ENCODE measurements around the gene TTLL9.
A peak's percentile ranks its signal among the peaks of the same experiment; 100 is the strongest.

The TTLL9 gene

GRCh38 chr20:31830406-31830981 lies 39.9 kb upstream of the TTLL9 start:
- H3K4me3 ChIP-seq (ENCODE audit: low read length), result no peak overlapping the region
- DNase-seq (ENCODE audit: low read depth), result no peak
- no peaks in the 10 kb centered on the region for H3K9me3 ChIP-seq (ENCODE audit: control insufficient read depth, low read length)
- no peaks in the 10 kb centered on the region for H3K36me3 ChIP-seq (ENCODE audit: control insufficient read depth, insufficient read depth, low read length, severe bottlenecking)
- H3K9ac ChIP-seq (ENCODE audit: low read length), result no peak overlapping the region
- H3K27me3 ChIP-seq (replicated peaks; ENCODE audit: control insufficient read depth, insufficient read depth, low read length), result peaks cover 79% of the 10 kb centered on the region
- H3K4me1 ChIP-seq (ENCODE audit: control insufficient read depth, insufficient read depth, low read length), result no peaks in the 10 kb centered on the region

- H3K9ac ChIP-seq (ENCODE audit: low read length), result no peak overlapping the region
- DNase-seq (ENCODE audit: low read depth), result no peak
- H3K4me1 ChIP-seq (ENCODE audit: control insufficient read depth, insufficient read depth, low read length), result peaks cover 5% of the 10 kb centered on the region
- no peaks in the 10 kb centered on the region for H3K36me3 ChIP-seq (ENCODE audit: control insufficient read depth, insufficient read depth, low read length, severe bottlenecking)
- no peak overlapping the region for H3K4me3 ChIP-seq (ENCODE audit: low read length)
- no peaks in the 10 kb centered on the region for H3K9me3 ChIP-seq (ENCODE audit: control insufficient read depth, low read length)
- peaks cover 76% of the 10 kb centered on the region for H3K27me3 ChIP-seq (replicated peaks; ENCODE audit: control insufficient read depth, insufficient read depth, low read length)
These were observed 39.2 kb upstream of the TTLL9 start for GRCh38 chr20:31831211-31831610.

GRCh38 chr20:31831771-31832306 lies 38.6 kb upstream of the TTLL9 start:
- no peak for DNase-seq (ENCODE audit: low read depth)
- Histone ChIP-seq H3K9ac (ENCODE audit: low read length) (no peak overlapping the region), H3K4me1 (ENCODE audit: control insufficient read depth, insufficient read depth, low read length) (peaks cover 11% of the 10 kb centered on the region), H3K36me3 (ENCODE audit: control insufficient read depth, insufficient read depth, low read length, severe bottlenecking) (no peaks in the 10 kb centered on the region), H3K27me3 (replicated peaks; ENCODE audit: control insufficient read depth, insufficient read depth, low read length) (peaks cover 70% of the 10 kb centered on the region), H3K4me3 (ENCODE audit: low read length) (no peak overlapping the region), H3K9me3 (ENCODE audit: control insufficient read depth, low read length) (no peaks in the 10 kb centered on the region)

GRCh38 chr20:31833130-31833930 lies 37.1 kb upstream of the TTLL9 start:
- DNase-seq (ENCODE audit: low read depth), result peak; percentile 61
- Histone ChIP-seq H3K9ac (ENCODE audit: low read length) (no peak overlapping the region), H3K27me3 (replicated peaks; ENCODE audit: control insufficient read depth, insufficient read depth, low read length) (peaks cover 61% of the 10 kb centered on the region), H3K4me1 (ENCODE audit: control insufficient read depth, insufficient read depth, low read length) (peaks cover 23% of the 10 kb centered on the region), H3K36me3 (ENCODE audit: control insufficient read depth, insufficient read depth, low read length, severe bottlenecking) (no peaks in the 10 kb centered on the region), H3K9me3 (ENCODE audit: control insufficient read depth, low read length) (no peaks in the 10 kb centered on the region), H3K4me3 (ENCODE audit: low read length) (no peak overlapping the region)

- DNase-seq (ENCODE audit: low read depth), result no peak
- no peak overlapping the region for H3K9ac ChIP-seq (ENCODE audit: low read length)
- H3K27me3 ChIP-seq (replicated peaks; ENCODE audit: control insufficient read depth, insufficient read depth, low read length), result peaks cover 55% of the 10 kb centered on the region
- H3K4me1 ChIP-seq (ENCODE audit: control insufficient read depth, insufficient read depth, low read length), result peaks cover 25% of the 10 kb centered on the region
- H3K36me3 ChIP-seq (ENCODE audit: control insufficient read depth, insufficient read depth, low read length, severe bottlenecking), result no peaks in the 10 kb centered on the region
- H3K9me3 ChIP-seq (ENCODE audit: control insufficient read depth, low read length), result no peaks in the 10 kb centered on the region
- H3K4me3 ChIP-seq (ENCODE audit: low read length), result no peak overlapping the region
These were observed 36.4 kb upstream of the TTLL9 start for GRCh38 chr20:31833931-31834521.

- H3K4me3 ChIP-seq (ENCODE audit: low read length), result no peak overlapping the region
- H3K27me3 ChIP-seq (replicated peaks; ENCODE audit: control insufficient read depth, insufficient read depth, low read length), result peaks cover 40% of the 10 kb centered on the region
- no peaks in the 10 kb centered on the region for H3K9me3 ChIP-seq (ENCODE audit: control insufficient read depth, low read length)
- H3K36me3 ChIP-seq (ENCODE audit: control insufficient read depth, insufficient read depth, low read length, severe bottlenecking), result no peaks in the 10 kb centered on the region
- peaks cover 25% of the 10 kb centered on the region for H3K4me1 ChIP-seq (ENCODE audit: control insufficient read depth, insufficient read depth, low read length)
- no peak overlapping the region for H3K9ac ChIP-seq (ENCODE audit: low read length)
- DNase-seq (ENCODE audit: low read depth), result no peak
These were observed 34.9 kb upstream of the TTLL9 start for GRCh38 chr20:31835554-31835953.

GRCh38 chr20:31835977-31836852 lies 34.2 kb upstream of the TTLL9 start:
- Histone ChIP-seq H3K27me3 (replicated peaks; ENCODE audit: control insufficient read depth, insufficient read depth, low read length) (peaks cover 37% of the 10 kb centered on the region), H3K9ac (ENCODE audit: low read length) (no peak overlapping the region), H3K36me3 (ENCODE audit: control insufficient read depth, insufficient read depth, low read length, severe bottlenecking) (no peaks in the 10 kb centered on the region), H3K9me3 (ENCODE audit: control insufficient read depth, low read length) (no peaks in the 10 kb centered on the region), H3K4me1 (ENCODE audit: control insufficient read depth, insufficient read depth, low read length) (peaks cover 25% of the 10 kb centered on the region), H3K4me3 (ENCODE audit: low read length) (no peak overlapping the region)
- DNase-seq (ENCODE audit: low read depth), result peak; percentile 87

GRCh38 chr20:31836853-31837608 lies 33.4 kb upstream of the TTLL9 start:
- Histone ChIP-seq H3K27me3 (replicated peaks; ENCODE audit: control insufficient read depth, insufficient read depth, low read length) (peaks cover 30% of the 10 kb centered on the region), H3K4me1 (ENCODE audit: control insufficient read depth, insufficient read depth, low read length) (peaks cover 29% of the 10 kb centered on the region), H3K9ac (ENCODE audit: low read length) (no peak overlapping the region), H3K36me3 (ENCODE audit: control insufficient read depth, insufficient read depth, low read length, severe bottlenecking) (no peaks in the 10 kb centered on the region), H3K4me3 (ENCODE audit: low read length) (no peak overlapping the region), H3K9me3 (ENCODE audit: control insufficient read depth, low read length) (no peaks in the 10 kb centered on the region)
- no peak for DNase-seq (ENCODE audit: low read depth)

- Histone ChIP-seq H3K27me3 (replicated peaks; ENCODE audit: control insufficient read depth, insufficient read depth, low read length) (peaks cover 25% of the 10 kb centered on the region), H3K36me3 (ENCODE audit: control insufficient read depth, insufficient read depth, low read length, severe bottlenecking) (no peaks in the 10 kb centered on the region), H3K4me1 (ENCODE audit: control insufficient read depth, insufficient read depth, low read length) (peaks cover 38% of the 10 kb centered on the region), H3K9me3 (ENCODE audit: control insufficient read depth, low read length) (no peaks in the 10 kb centered on the region), H3K9ac (ENCODE audit: low read length) (no peak overlapping the region), H3K4me3 (ENCODE audit: low read length) (no peak overlapping the region)
- no peak for DNase-seq (ENCODE audit: low read depth)
These were observed 32.5 kb upstream of the TTLL9 start for GRCh38 chr20:31837896-31838397.

GRCh38 chr20:31838646-31839292 lies 31.7 kb upstream of the TTLL9 start:
- Histone ChIP-seq H3K9me3 (ENCODE audit: control insufficient read depth, low read length) (no peaks in the 10 kb centered on the region), H3K27me3 (replicated peaks; ENCODE audit: control insufficient read depth, insufficient read depth, low read length) (peaks cover 25% of the 10 kb centered on the region), H3K9ac (ENCODE audit: low read length) (no peak overlapping the region), H3K4me1 (ENCODE audit: control insufficient read depth, insufficient read depth, low read length) (peaks cover 42% of the 10 kb centered on the region), H3K36me3 (ENCODE audit: control insufficient read depth, insufficient read depth, low read length, severe bottlenecking) (no peaks in the 10 kb centered on the region), H3K4me3 (ENCODE audit: low read length) (no peak overlapping the region)
- DNase-seq (ENCODE audit: low read depth), result no peak
